Endodermal cell (in vitro differentiated cells): ENCODE results near the gene PPP2R5E. TPM values are rescaled to one million over a fixed set of nuclear protein-coding genes. Genes with fewer than 3 reads are reported as not detected.

Source experiments
- DNase-seq: peaks from one replicate; pipeline ENCODE4 v3.0.0-alpha.2; 2017
- H3K27ac ChIP-seq: 2 replicates; pipeline ENCODE4 v1.5.1; 2013; ENCODE audit warnings: mild to moderate bottlenecking, low read depth, low read length, moderate library complexity
- H3K27me3 ChIP-seq: 2 replicates; pipeline ENCODE4 v1.6.1; 2013; ENCODE audit warnings: mild to moderate bottlenecking, low read length, moderate library complexity; ENCODE audit not compliant: insufficient read depth, control insufficient read depth, poor library complexity, severe bottlenecking
- H3K36me3 ChIP-seq: 2 replicates; pipeline ENCODE4 v1.7.0; 2013; ENCODE audit warnings: mild to moderate bottlenecking, low read length, moderate library complexity; ENCODE audit not compliant: control insufficient read depth, insufficient read depth
- H3K4me1 ChIP-seq: one replicate; pipeline ENCODE4 v1.7.0; 2013; ENCODE audit warnings: low read length; ENCODE audit not compliant: control insufficient read depth, insufficient read depth
- H3K4me3 ChIP-seq: 2 replicates; pipeline ENCODE4 v1.5.1; 2013; ENCODE audit warnings: mild to moderate bottlenecking, low read length, moderate library complexity
- H3K9ac ChIP-seq: 2 replicates; pipeline ENCODE4 v1.6.1; 2013; ENCODE audit warnings: mild to moderate bottlenecking, low read length, moderate library complexity; ENCODE audit not compliant: poor library complexity, severe bottlenecking; ENCODE audit errors: extremely low read depth
- H3K9me3 ChIP-seq: 2 replicates; pipeline ENCODE4 v1.6.1; 2013; ENCODE audit warnings: mild to moderate bottlenecking, low read length, moderate library complexity; ENCODE audit not compliant: control insufficient read depth
- H3K27ac Mint-ChIP-seq: 2 replicates; pipeline ENCODE4 v1.8.0; 2020; ENCODE audit warnings: mixed read lengths
- H3K27me3 Mint-ChIP-seq: 2 replicates; pipeline ENCODE4 v1.8.0; 2021; ENCODE audit warnings: mild to moderate bottlenecking, mixed read lengths; ENCODE audit not compliant: insufficient read depth
- H3K36me3 Mint-ChIP-seq: 2 replicates; pipeline ENCODE4 v1.8.0; 2020; ENCODE audit warnings: low read depth, mixed read lengths
- H3K4me1 Mint-ChIP-seq: 2 replicates; pipeline ENCODE4 v1.8.0; 2020; ENCODE audit warnings: mixed read lengths
- H3K4me3 Mint-ChIP-seq: 2 replicates; pipeline ENCODE4 v1.8.0; 2020; ENCODE audit warnings: mild to moderate bottlenecking, moderate library complexity, mixed read lengths
- H3K9me3 Mint-ChIP-seq: 2 replicates; pipeline ENCODE4 v1.8.0; 2020; ENCODE audit warnings: mild to moderate bottlenecking, mixed read lengths
- WGBS, 2 experiments: methylation state at CpG; one replicate each; pipeline versions ENCODE4 v1.1.5 to v1.1.7; 2013; ENCODE audit warnings: missing lambda C conversion rate in 2 of 2, mixed read lengths in 1 of 2; ENCODE audit not compliant: insufficient coverage in 1 of 2, insufficient read length in 1 of 2; 5-methylcytosine and 5-hydroxymethylcytosine counted together
- total RNA-seq, 2 donors: library from RNA; stranded (reverse); fragmentation: NEBNext Ultra II Directional in 1 of 2; extraction: Animal tissue kit (Norgen Biotek cat#: 25700) in 1 of 2; gene quantifications; 2 replicates in 1 of 2; 3 replicates in 1 of 2; pipeline ENCODE4 v1.2.1, GENCODE V29; 2021
- TF ChIP-seq, protein P1 (sequence below): fragments of 200-600 bp; sonication (generic); conservative IDR thresholded peaks from 2 replicates; pipeline ENCODE4 v1.5.0; 2021; ENCODE audit warnings: antibody characterized with exemption, mild to moderate bottlenecking

PPP2R5E gene
- total RNA-seq, 2 donors from 2014 or later: 61.1 to 63.8 TPM

DNA sequence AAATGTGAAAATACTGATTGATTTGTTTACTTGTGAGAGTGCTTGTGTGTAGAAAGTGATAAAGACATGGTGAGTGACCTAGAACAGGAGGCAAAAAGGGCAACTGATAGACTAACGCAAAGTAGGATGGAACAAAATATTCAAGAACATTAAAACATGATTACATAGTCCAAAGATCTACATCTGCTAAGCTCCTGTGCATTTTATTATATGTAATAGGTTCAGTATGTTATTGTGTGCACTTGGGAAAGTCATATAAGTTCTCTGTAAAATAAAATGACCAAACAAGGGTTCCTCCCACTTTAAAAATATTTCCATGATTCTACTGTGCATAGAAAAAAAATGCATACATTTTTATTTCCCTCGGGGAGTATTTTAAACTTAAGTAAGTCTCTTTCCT is 150.2 kb downstream of the PPP2R5E start:
- H3K4me3 Mint-ChIP-seq: no peak overlapping the region
- H3K36me3 Mint-ChIP-seq: peaks cover 54% of the 10 kb centered on the region
- Histone ChIP-seq H3K27me3 (no peaks in the 10 kb centered on the region), H3K9ac (no peak overlapping the region), H3K9me3 (no peaks in the 10 kb centered on the region), H3K4me1 (no peaks in the 10 kb centered on the region), H3K27ac (no peak overlapping the region), H3K36me3 (peaks cover 71% of the 10 kb centered on the region), H3K4me3 (no peak overlapping the region)
- 92 to 100% methylated on average over 1 of the region's 2 CpGs for WGBS, 2 experiments
- H3K9me3 Mint-ChIP-seq: no peaks in the 10 kb centered on the region
- H3K27me3 Mint-ChIP-seq: no peaks in the 10 kb centered on the region
- DNase-seq: no peak
- no peak overlapping the region for H3K27ac Mint-ChIP-seq
- TF ChIP-seq, protein P1, sequence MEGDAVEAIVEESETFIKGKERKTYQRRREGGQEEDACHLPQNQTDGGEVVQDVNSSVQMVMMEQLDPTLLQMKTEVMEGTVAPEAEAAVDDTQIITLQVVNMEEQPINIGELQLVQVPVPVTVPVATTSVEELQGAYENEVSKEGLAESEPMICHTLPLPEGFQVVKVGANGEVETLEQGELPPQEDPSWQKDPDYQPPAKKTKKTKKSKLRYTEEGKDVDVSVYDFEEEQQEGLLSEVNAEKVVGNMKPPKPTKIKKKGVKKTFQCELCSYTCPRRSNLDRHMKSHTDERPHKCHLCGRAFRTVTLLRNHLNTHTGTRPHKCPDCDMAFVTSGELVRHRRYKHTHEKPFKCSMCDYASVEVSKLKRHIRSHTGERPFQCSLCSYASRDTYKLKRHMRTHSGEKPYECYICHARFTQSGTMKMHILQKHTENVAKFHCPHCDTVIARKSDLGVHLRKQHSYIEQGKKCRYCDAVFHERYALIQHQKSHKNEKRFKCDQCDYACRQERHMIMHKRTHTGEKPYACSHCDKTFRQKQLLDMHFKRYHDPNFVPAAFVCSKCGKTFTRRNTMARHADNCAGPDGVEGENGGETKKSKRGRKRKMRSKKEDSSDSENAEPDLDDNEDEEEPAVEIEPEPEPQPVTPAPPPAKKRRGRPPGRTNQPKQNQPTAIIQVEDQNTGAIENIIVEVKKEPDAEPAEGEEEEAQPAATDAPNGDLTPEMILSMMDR: no peak
- peaks cover 2% of the 10 kb centered on the region for H3K4me1 Mint-ChIP-seq

DNA sequence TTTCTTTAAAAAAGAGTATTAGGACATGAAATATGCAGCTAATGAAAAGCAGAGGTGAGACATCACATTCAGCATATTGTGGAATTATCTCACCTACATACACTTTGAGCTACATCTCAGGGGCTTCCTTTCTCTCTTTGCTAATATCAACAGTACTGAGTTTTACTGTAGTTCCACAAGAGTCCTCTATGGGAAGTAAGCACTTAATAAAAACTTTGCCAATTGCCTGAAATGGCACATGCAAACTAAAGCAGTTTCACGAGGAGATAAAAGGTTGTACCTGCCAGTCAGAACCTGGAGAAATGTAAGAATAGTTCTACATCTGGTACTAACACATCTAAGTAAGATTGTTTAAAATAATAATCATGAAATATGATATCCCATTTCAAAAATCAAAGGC is 150.9 kb downstream of the PPP2R5E start:
- H3K4me3 Mint-ChIP-seq: no peak overlapping the region
- 88% methylated on average over 1 of the region's 1 CpG; no CpG with 5 or more reads in 1 of the 2 experiments for WGBS, 2 experiments
- peaks cover 57% of the 10 kb centered on the region for H3K36me3 Mint-ChIP-seq
- H3K9me3 Mint-ChIP-seq: no peaks in the 10 kb centered on the region
- Histone ChIP-seq H3K27ac (no peak overlapping the region), H3K27me3 (no peaks in the 10 kb centered on the region), H3K9me3 (no peaks in the 10 kb centered on the region), H3K36me3 (peaks cover 79% of the 10 kb centered on the region), H3K9ac (no peak overlapping the region), H3K4me3 (no peak overlapping the region), H3K4me1 (no peaks in the 10 kb centered on the region)
- DNase-seq: no peak
- H3K27ac Mint-ChIP-seq: no peak overlapping the region
- no peaks in the 10 kb centered on the region for H3K27me3 Mint-ChIP-seq
- H3K4me1 Mint-ChIP-seq: no peaks in the 10 kb centered on the region
- TF ChIP-seq, protein P1: peak; percentile 31

DNA sequence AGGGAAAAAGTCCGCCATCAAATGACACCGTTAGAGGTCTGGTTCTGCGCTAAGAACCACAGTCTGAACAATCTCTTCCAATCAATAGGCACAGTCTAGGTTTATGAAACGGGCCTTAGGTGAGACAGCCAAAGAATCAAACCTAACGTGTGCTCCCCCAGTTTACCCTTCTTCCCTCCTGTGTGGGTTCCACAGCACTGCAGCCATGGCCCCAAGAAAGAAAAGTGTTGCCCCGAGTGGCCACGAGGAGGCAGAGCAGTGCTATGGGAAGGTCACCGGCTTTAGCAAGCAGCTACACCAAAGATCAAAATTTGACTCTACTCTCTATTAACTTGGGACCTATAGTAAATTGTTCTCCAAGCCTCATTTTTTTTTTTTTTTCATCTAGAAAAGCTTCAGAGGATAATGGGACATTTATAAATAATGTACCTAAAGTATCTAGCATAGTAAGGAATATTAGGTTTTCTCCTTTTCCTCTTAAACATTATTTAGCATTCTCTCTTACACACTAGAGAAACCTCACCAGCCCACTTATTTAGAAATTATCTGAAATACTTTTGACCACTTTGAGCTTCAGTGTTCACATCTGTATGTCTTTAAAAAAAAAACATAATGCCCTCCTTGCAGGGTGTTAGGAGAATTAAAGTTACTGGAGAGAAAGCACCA is 154.3 kb downstream of the PPP2R5E start:
- Histone ChIP-seq H3K9ac (no peak overlapping the region), H3K4me3 (no peak overlapping the region), H3K36me3 (peaks cover 91% of the 10 kb centered on the region), H3K27ac (no peak overlapping the region), H3K4me1 (no peaks in the 10 kb centered on the region), H3K27me3 (no peaks in the 10 kb centered on the region), H3K9me3 (no peaks in the 10 kb centered on the region)
- Mint-ChIP-seq H3K27me3 (no peaks in the 10 kb centered on the region), H3K4me3 (no peak overlapping the region), H3K9me3 (no peaks in the 10 kb centered on the region), H3K36me3 (peaks cover 69% of the 10 kb centered on the region), H3K27ac (no peak overlapping the region), H3K4me1 (no peaks in the 10 kb centered on the region)
- DNase-seq: peak; percentile 90
- 70 to 74% methylated on average over 4 to 8 of the region's 8 CpGs for WGBS, 2 experiments
- TF ChIP-seq, protein P1: peak; percentile 90
